Memory B cell (primary cell): ENCODE results near the gene PIP5K1B.

ENCODE experiments used
- ATAC-seq: fragments of 150-1000 bp; cut with Tn5 transposase; 2 replicates; pipeline ENCODE4 v1.10.0; 2021; ENCODE audit warnings: low read depth, mild to moderate bottlenecking, moderate library complexity
- DNase-seq, 2 donors: peaks; one replicate each; pipeline ENCODE4 v3.0.0; 2022; ENCODE audit warnings: low spot score in 2 of 2
- H3K27ac Mint-ChIP-seq: one replicate; pipeline ENCODE4 v1.8.0; 2022; ENCODE audit warnings: mild to moderate bottlenecking, moderate library complexity, mixed read lengths
- H3K27me3 Mint-ChIP-seq: one replicate; pipeline ENCODE4 v1.8.0; 2022; ENCODE audit warnings: mixed read lengths
- H3K36me3 Mint-ChIP-seq: one replicate; pipeline ENCODE4 v1.8.0; 2022; ENCODE audit warnings: mild to moderate bottlenecking, mixed read lengths
- H3K4me1 Mint-ChIP-seq: one replicate; pipeline ENCODE4 v1.8.0; 2022; ENCODE audit warnings: mixed read lengths
- H3K4me3 Mint-ChIP-seq: one replicate; pipeline ENCODE4 v1.8.0; 2022; ENCODE audit warnings: mild to moderate bottlenecking, moderate library complexity, mixed read lengths
- H3K9me3 Mint-ChIP-seq: one replicate; pipeline ENCODE4 v1.8.0; 2022; ENCODE audit warnings: mixed read lengths

Gene PIP5K1B

DNA sequence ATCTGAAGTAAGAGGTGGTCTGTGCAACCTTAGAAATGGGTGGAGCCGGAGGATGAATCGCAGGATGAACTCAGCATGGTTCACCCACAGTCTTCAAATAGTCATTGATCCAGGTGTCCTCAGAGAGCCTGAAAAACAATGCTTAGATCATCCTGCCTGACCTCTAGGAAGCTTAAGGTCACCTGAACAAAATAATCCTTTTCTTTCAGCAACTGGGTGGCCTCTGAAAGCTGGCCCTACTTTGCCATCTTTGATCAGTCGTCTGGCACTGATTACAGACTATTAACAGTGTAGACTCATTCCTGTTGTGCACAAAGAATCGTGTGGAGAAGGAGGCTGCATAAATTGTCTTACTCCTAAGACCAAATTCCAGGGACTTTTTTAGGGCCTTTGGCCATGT is 50.7 kb downstream of the PIP5K1B start:
- H3K4me3 Mint-ChIP-seq, result no peak overlapping the region
- no peak overlapping the region for H3K27ac Mint-ChIP-seq
- DNase-seq, result no peak
- no peaks in the 10 kb centered on the region for H3K27me3 Mint-ChIP-seq
- ATAC-seq, result no peak
- peaks cover 7% of the 10 kb centered on the region for H3K4me1 Mint-ChIP-seq
- H3K36me3 Mint-ChIP-seq, result peaks cover 15% of the 10 kb centered on the region
- peaks cover 6% of the 10 kb centered on the region for H3K9me3 Mint-ChIP-seq

DNA sequence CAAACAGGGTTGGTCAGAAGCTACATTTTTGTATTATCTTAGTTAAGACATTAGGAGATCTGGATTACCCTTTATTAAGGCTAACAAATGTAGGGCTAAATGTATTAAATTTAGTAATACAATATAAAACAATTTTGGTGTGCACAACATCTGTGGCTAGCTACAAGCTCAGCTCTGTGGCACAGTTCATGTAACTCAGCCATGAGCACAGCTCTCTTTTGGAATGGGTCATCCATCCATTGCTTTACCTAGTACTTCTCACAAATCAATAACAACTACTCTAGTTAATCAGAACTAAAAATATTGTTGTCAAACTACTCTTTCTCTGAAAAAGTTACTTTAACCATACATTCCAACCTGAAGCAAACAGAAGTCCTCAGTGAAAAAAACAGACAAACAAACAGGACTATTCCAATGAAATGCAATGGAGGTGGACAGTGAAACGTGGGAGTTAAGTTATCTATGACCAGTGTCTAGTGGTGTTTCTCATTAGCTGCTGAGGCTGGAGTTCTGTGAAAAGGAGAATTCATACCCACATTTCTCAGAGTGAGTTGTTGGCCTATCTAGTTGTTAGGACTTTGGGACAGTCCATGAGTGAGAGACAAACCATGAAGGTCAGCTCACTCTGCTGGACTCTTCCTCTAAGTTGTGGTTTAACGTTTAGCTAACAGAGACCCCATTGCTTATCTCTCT is 55.1 kb downstream of the PIP5K1B start:
- Mint-ChIP-seq H3K27ac (no peak overlapping the region), H3K27me3 (no peaks in the 10 kb centered on the region), H3K36me3 (peaks cover 18% of the 10 kb centered on the region), H3K4me3 (no peak overlapping the region), H3K4me1 (peaks cover 18% of the 10 kb centered on the region), H3K9me3 (peaks cover 6% of the 10 kb centered on the region)
- ATAC-seq (no peak), DNase-seq (no peak)

DNA sequence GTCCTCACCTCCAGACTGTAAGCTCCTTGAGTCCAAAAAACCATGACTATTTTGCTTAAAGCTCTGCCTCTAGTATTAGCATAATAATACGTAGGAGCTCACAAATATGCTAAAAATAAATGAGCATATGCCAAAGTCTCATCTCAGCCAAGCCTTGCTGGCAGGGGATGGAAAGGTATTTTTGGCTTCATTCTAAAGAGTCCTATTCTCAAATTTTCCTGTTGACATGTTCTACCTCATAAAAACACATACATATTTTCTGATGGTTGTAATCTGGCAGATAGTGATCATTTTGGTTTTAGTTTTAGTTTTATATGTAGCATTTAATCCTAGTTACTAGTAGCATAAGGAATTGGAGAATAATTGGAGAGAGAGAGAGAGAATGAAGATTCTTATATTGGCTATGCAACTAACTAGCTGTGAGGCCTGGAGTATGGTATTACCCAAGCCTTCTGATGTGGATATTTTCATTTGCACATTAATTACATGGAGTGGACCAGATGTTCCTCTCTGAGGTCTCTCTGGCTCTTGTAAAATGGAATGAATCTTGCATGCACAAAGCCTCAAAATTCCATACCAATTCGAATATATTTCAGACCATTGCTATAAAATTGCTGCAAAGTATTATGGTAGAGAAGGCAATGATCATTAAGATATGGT is 55.8 kb downstream of the PIP5K1B start:
- Mint-ChIP-seq H3K36me3 (peaks cover 16% of the 10 kb centered on the region), H3K27me3 (no peaks in the 10 kb centered on the region), H3K27ac (no peak overlapping the region), H3K9me3 (peaks cover 6% of the 10 kb centered on the region), H3K4me1 (peaks cover 18% of the 10 kb centered on the region), H3K4me3 (no peak overlapping the region)
- DNase-seq (no peak), ATAC-seq (no peak)

- DNase-seq (no peak), ATAC-seq (no peak)
- Mint-ChIP-seq H3K9me3 (peaks cover 6% of the 10 kb centered on the region), H3K4me1 (peaks cover 18% of the 10 kb centered on the region), H3K4me3 (no peak overlapping the region), H3K27me3 (no peaks in the 10 kb centered on the region), H3K36me3 (peaks cover 16% of the 10 kb centered on the region), H3K27ac (no peak overlapping the region)
Observed at GRCh38 chr9:68762570-68762969, 57.5 kb downstream of the PIP5K1B start.

- H3K27ac Mint-ChIP-seq, result peak overlapping the region; percentile 24
- ATAC-seq (peak; percentile 47), DNase-seq (no peak)
- peaks cover 18% of the 10 kb centered on the region for H3K4me1 Mint-ChIP-seq
- H3K4me3 Mint-ChIP-seq, result no peak overlapping the region
- peaks cover 5% of the 10 kb centered on the region for H3K9me3 Mint-ChIP-seq
- H3K27me3 Mint-ChIP-seq, result no peaks in the 10 kb centered on the region
- peaks cover 12% of the 10 kb centered on the region for H3K36me3 Mint-ChIP-seq
Observed at GRCh38 chr9:68763104-68763503, 58.1 kb downstream of the PIP5K1B start.

- Mint-ChIP-seq H3K27me3 (no peaks in the 10 kb centered on the region), H3K36me3 (no peaks in the 10 kb centered on the region), H3K9me3 (no peaks in the 10 kb centered on the region), H3K4me1 (peaks cover 6% of the 10 kb centered on the region), H3K4me3 (no peak overlapping the region), H3K27ac (peak overlapping the region; percentile 58)
- DNase-seq, result no peak
- no peak for ATAC-seq
Observed at GRCh38 chr9:68768619-68769018, 63.6 kb downstream of the PIP5K1B start.

DNA sequence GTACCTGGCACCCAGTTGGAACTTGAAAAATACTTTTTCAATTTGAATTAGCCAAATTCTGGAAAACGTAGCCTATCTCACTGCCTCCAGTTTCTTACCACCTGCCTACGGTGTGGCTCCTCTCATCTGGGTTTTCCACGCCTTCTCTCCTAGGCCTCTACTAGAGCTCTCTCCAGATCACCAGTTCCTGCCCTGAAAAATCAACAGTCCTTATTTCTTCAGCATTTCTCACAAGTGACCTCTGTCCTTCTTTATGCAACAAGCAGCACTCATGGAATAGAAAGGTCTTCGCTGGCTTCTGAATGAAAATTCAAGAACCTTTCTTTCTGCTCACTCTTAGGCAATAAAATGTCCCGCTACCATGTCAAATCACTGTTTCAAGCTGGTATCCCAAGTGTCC is 64.8 kb downstream of the PIP5K1B start:
- no peak overlapping the region for H3K4me3 Mint-ChIP-seq
- no peak overlapping the region for H3K27ac Mint-ChIP-seq
- no peaks in the 10 kb centered on the region for H3K27me3 Mint-ChIP-seq
- ATAC-seq (no peak), DNase-seq (no peak)
- no peaks in the 10 kb centered on the region for H3K9me3 Mint-ChIP-seq
- no peaks in the 10 kb centered on the region for H3K36me3 Mint-ChIP-seq
- peaks cover 4% of the 10 kb centered on the region for H3K4me1 Mint-ChIP-seq

GRCh38 chr9:68771376-68771775 is 66.3 kb downstream of the PIP5K1B start:
- H3K27ac Mint-ChIP-seq, result no peak overlapping the region
- H3K4me1 Mint-ChIP-seq, result peaks cover 7% of the 10 kb centered on the region
- ATAC-seq (no peak), DNase-seq (no peak)
- H3K27me3 Mint-ChIP-seq, result no peaks in the 10 kb centered on the region
- H3K9me3 Mint-ChIP-seq, result no peaks in the 10 kb centered on the region
- no peak overlapping the region for H3K4me3 Mint-ChIP-seq
- H3K36me3 Mint-ChIP-seq, result peaks cover 2% of the 10 kb centered on the region

DNA sequence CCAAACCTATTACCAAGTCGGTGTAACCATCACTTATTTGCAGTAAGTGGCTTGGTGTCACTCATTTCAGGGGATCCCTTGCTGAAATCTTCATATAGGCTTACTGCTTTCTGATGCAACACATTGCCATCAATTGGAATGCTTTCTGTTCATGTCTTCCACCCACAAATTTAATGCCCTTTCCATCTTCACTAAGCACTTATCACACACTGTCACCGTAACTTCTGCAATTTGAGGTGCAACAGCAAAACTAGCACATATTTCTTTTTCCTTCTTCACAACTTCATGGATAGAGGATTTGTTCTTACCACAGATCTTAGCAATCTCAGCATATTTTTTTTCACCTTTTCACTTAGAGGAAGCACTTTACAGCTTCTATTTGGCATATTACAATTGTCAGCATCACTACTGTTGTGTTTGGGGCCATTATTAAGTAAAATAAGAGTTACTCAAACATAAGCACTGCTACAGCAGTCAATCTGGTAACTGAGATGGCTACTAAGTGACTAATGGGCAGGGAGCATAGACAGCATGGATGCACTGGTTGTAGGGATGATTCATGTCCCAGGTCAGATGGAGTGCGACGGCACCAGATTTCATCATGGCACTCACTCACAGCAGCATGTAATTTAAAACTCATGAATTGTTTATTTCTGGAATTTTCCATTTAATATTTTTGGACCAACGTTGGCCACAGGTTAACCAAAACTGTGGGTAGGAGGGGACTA is 70.1 kb downstream of the PIP5K1B start:
- H3K36me3 Mint-ChIP-seq, result peaks cover 2% of the 10 kb centered on the region
- H3K9me3 Mint-ChIP-seq, result no peaks in the 10 kb centered on the region
- H3K4me1 Mint-ChIP-seq, result peaks cover 7% of the 10 kb centered on the region
- H3K4me3 Mint-ChIP-seq, result no peak overlapping the region
- H3K27me3 Mint-ChIP-seq, result no peaks in the 10 kb centered on the region
- ATAC-seq, result no peak
- no peak overlapping the region for H3K27ac Mint-ChIP-seq
- no peak for DNase-seq

DNA sequence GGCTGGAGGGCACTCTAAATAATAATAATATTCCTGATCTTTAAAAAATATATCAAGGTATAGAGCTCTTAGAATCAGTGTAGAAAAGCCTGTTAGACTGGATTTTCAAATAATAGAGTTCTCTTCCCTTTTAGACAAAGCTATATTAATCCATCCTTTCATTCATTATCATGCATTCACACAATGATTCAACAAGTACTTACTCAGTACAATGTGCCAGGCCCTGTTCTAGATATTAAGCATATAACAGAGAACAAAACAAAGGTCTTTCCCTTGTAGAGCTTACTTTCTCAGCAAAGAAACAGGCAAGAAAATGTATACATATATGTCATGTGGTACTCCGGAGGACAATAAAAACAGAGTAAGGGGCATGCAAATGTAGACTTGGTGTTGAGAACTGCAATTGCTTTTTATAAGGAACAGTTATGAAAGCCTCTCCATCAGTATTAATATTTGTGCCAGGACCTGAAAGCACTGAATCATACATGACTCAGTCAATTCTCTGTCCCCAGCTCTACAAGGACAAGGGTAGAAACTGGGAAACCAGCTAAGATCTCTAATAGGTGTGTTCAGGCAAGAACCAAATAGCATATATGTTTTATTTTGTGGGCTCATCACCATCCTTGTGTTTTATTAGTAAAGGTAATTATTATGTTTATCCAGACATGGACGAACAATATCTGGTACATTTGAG is 72.2 kb downstream of the PIP5K1B start:
- H3K9me3 Mint-ChIP-seq, result no peaks in the 10 kb centered on the region

DNA sequence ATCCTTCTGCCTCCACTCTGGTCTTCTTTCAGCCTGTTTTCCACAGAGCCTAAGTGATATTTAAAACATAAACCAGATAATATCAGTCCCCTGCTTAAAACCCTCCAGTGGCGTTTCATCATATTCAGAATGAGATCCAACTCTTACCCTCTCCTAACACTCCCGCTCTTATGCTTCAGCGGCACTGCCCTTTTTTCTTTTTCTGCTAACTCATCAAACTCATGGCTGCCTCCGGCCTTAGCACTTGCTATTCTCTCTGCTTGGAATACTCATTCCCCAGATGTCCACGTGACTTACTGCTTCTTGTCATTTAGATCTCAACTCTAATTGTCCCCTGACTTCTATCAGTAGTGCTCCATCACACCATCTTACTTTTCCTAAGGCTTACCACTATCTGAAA is 73.6 kb downstream of the PIP5K1B start:
- no peaks in the 10 kb centered on the region for H3K9me3 Mint-ChIP-seq
- H3K36me3 Mint-ChIP-seq, result peaks cover 2% of the 10 kb centered on the region
- H3K27me3 Mint-ChIP-seq, result no peaks in the 10 kb centered on the region
- no peak overlapping the region for H3K4me3 Mint-ChIP-seq
- no peak for DNase-seq
- no peak for ATAC-seq
- H3K4me1 Mint-ChIP-seq, result peaks cover 4% of the 10 kb centered on the region
- no peak overlapping the region for H3K27ac Mint-ChIP-seq

More for the DNA sequence above, 72.2 kb downstream of the PIP5K1B start:
- H3K4me3 Mint-ChIP-seq, result no peak overlapping the region
- H3K36me3 Mint-ChIP-seq, result peaks cover 2% of the 10 kb centered on the region
- H3K27ac Mint-ChIP-seq, result no peak overlapping the region
- DNase-seq (no peak), ATAC-seq (no peak)
- H3K4me1 Mint-ChIP-seq, result peaks cover 7% of the 10 kb centered on the region
- no peaks in the 10 kb centered on the region for H3K27me3 Mint-ChIP-seq

DNA sequence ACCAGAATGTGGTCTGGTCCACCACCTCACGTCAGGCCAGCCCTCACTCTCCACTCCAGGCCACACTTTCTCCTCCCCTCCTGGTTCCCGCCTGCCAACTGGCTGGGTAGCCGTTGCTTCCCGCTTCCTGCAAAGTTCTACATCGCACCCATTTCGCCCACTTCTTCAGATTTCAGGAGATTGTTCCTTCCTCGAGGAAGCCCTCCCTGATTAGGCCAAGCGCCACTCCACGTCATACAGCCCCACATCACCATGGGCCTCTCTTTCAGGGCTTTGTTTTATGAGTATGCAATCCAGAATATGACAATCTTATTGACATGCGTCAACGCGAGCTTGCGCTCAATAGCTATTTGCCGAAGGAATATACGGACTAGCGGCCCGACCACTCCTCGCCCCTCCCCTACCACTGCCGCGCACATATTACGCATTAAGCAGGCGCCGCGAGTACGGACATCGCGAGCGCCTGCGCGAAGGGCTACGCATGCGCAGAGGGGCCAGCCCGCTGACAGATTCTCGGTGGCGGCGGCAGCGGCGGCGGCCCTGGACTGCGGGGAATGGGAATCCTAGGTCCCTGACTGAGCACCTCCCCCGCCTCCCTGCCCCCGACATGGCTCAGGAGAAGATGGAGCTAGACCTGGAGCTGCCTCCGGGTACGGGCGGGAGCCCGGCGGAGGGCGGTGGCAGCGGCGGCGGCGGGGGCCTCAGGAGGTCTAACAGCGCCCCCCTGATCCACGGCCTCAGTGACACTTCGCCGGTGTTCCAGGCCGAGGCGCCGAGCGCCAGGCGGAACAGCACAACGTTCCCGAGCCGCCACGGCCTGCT is 74.7 kb downstream of the PIP5K1B start:
- Mint-ChIP-seq H3K9me3 (no peaks in the 10 kb centered on the region), H3K27ac (no peak overlapping the region), H3K27me3 (no peaks in the 10 kb centered on the region), H3K4me3 (no peak overlapping the region), H3K36me3 (peaks cover 2% of the 10 kb centered on the region), H3K4me1 (peaks cover 4% of the 10 kb centered on the region)
- peak; percentile 93 to 98 for DNase-seq
- peak; percentile 88 for ATAC-seq

DNA sequence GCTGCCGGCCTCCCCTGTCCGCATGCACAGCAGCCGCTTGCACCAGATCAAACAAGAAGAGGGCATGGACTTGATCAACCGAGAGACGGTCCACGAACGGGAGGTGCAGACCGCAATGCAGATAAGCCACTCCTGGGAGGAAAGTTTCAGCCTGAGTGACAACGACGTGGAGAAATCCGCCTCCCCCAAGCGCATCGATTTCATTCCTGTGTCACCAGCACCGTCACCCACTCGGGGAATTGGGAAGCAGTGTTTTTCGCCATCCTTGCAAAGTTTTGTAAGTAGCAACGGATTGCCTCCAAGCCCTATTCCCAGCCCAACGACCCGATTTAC is 75.3 kb downstream of the PIP5K1B start:
- H3K27ac Mint-ChIP-seq, result no peak overlapping the region
- DNase-seq (no peak), ATAC-seq (no peak)
- no peak overlapping the region for H3K4me3 Mint-ChIP-seq
- peaks cover 2% of the 10 kb centered on the region for H3K4me1 Mint-ChIP-seq
- H3K9me3 Mint-ChIP-seq, result no peaks in the 10 kb centered on the region
- no peaks in the 10 kb centered on the region for H3K27me3 Mint-ChIP-seq
- no peaks in the 10 kb centered on the region for H3K36me3 Mint-ChIP-seq
